ENCODE data around the gene CPED1.

DNA sequence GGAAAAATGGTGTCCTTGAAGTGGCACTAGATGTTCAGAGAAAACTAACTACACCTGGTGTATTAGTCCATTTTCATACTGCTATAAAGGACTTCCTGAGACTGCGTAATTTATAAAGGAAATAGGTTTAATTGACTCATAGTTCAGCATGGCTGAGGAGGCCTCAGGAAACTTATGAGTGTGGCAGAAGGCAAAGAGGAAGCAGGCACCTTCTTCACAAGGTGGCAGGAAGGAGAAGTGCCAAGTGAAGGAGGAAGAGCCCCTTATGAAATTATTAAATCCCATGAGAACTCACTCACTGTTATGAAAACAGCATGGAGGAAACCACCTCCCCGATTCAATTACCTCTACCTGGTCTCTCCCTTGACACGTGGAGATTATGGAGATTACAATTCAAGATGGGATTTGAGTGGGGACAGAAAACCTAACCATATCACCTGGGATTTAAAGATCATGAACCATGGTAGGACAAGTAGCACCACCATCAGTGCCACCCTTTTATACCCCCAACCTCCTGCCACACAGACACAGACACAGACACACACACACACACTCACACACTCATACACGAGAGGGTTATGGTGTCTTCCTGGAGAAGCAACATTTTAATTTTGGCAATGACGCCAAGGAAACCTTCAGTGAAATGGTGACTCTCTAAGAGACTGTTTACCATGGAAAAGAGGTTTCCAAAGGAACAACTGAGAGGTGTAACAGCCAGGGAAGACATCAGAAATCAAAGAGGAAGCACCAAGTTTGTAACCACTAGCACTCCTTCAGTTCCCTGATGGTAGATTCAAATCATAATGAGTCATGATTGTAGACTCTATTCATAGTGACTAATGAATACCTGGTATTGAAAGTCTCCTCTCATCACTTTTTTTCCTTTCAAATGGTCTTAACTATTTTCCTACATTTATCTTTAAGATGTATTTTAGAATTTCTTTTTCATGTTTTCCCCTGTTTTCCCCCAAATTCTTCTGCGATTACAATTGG lies 298.5 kb downstream of the CPED1 start:
- TF ChIP-seq, protein P1, sequence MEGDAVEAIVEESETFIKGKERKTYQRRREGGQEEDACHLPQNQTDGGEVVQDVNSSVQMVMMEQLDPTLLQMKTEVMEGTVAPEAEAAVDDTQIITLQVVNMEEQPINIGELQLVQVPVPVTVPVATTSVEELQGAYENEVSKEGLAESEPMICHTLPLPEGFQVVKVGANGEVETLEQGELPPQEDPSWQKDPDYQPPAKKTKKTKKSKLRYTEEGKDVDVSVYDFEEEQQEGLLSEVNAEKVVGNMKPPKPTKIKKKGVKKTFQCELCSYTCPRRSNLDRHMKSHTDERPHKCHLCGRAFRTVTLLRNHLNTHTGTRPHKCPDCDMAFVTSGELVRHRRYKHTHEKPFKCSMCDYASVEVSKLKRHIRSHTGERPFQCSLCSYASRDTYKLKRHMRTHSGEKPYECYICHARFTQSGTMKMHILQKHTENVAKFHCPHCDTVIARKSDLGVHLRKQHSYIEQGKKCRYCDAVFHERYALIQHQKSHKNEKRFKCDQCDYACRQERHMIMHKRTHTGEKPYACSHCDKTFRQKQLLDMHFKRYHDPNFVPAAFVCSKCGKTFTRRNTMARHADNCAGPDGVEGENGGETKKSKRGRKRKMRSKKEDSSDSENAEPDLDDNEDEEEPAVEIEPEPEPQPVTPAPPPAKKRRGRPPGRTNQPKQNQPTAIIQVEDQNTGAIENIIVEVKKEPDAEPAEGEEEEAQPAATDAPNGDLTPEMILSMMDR (IDR thresholded peaks at IDR 0.05) = no peak
- TF ChIP-seq POLR2A (IDR thresholded peaks at IDR 0.05) = no peak

Measured in upper lobe of left lung (tissue), 4 donors.